Activated CD8-positive, alpha-beta memory T cell treated with anti-CD3 and anti-CD28 coated beads for 1 hour (primary cell): Measurements from ENCODE around the gene NUF2.
"Not testable (repeated sequence)": the region's sequence is repeated elsewhere in the genome, so short reads cannot be mapped to it uniquely, and the experiment has no call there.

Source experiments
- DNase-seq, 2 donors: peaks; one replicate each; pipeline ENCODE4 v3.0.0-alpha.2; 2020; ENCODE audit warnings: low read depth in 1 of 2; ENCODE audit errors: extremely low read depth in 1 of 2

NUF2 gene

DNA sequence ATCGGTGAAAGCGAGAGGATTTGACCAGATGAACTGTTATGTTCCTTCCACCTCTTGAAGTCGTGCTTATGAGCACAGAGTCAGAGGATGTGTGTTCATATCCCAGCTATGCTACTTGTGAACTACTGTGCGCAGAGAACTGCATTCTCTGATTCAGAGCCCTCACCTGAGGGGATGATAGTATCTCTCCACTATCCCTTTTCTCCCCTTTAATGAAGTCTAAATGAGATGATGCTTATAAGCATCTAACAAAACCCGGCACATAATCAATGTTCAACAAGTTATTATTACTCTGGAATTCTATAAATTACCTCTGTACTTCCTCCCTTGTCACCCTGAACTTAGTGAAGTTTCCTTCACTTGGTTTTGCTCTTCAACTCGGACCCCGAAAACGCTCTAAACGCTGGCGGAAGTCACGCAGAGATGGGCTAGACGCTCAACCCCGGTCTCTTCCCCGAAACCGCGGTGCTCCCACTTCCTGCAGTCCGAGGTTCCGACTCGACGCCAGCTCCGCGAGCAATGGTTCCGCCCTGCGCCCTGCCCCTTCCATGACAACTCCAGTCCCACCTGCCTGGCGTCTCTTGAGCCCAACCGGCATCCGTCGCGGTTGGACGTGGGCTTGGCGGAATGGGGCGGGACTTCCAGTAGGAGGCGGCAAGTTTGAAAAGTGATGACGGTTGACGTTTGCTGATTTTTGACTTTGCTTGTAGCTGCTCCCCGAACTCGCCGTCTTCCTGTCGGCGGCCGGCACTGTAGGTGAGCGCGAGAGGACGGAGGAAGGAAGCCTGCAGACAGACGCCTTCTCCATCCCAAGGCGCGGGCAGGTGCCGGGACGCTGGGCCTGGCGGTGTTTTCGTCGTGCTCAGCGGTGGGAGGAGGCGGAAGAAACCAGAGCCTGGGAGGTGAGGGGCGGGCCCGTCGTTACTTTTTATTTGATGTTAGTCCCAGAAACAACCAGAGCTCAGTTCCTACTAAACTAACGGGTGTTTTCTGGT is at the start of gene NUF2:
Gene NUF2, plus strand, starts transcription at position 644 of the 995 bp plus-strand sequence. CDS start 4,098 bp downstream, outside the sequence.
- peak; percentile 88 to 95 for DNase-seq

DNA sequence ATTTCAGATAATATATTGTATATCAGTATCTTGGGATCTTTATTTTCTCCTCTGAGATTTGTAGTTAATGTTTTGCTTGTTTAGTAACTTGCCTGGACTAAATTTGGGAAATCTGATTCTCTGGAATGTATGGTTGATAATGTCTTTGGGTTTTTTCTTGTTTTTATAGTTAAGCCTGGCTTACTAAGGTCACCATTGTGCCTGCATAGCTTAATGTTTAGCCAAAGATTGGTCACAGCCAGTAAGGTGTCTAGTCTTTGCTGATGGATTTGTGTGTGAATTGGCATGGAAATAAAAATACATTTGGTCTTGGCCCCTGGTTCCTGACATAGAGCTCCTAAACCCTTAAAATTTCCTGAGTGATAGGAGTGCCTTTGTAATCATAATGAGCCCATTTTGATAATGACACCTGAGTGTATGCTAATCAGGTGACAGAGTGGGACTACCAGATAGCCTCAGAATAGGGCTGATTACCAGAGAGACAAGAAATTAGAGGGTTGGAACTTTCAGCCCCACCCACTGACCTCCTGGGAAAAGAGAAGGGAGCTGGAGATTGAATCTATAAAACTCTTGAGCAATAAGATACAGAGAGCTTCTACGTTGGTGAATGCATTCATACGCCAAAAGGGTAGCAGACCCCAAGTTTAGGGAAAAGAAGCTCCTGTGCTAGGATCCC is 47.9 kb upstream of the NUF2 start:
- no peak for DNase-seq

DNA sequence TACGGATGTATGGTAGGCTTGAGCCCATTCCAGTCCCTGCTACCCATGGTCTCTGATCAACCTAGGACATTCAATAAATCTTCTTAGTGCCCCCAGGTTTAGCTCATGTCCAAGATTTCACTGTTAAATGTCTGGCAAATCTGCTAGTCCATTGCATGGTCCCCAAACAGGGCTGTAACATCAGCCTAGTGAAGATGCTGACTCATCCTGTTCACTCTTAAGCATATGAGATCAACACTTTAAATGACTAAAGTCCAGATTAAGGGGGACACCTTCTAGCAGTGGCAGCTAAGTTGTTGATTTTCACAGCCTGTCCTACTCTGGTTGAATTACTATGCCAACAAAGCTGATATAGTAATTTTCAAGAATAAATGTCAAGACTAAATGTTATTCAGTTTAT is 46.5 kb upstream of the NUF2 start:
- no peak for DNase-seq

DNA sequence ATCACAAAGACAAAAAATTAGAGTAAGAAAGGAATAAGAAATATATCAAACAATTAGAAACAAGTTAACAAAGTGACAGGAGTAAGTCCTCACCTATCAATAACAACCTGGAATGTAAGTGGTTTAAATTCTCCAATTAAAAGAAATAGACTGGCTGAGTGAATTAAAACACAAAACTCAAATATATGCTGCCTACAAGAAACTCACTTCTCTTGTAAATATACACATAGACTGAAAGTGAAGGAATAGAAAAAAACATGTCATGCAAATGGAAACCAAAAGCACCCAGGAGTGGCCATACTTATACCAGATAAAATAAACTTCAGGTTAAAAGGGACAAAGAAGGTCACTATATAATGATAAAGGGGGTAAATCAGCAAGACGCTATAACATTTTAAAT is 43.2 kb upstream of the NUF2 start:
- no peak for DNase-seq

DNA sequence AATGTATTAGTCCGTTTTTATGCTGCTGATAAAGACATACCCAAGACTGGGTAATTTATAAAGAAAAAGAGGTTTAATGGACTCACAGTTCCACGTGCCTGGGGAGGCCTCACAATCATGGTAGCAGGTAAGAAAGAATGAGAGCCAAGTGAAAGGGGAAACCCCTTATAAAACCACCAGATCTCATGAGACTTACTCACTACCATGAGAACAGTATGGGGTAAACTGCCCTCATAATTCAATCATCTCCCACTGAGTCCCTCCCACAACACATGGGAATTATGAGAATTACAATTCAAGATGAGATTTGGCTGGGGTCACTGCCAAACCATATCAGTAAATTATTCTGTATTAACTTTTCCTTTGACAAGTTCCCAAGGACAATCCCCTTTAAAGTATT is 36.9 kb upstream of the NUF2 start:
- DNase-seq = not testable (repeated sequence)

DNA sequence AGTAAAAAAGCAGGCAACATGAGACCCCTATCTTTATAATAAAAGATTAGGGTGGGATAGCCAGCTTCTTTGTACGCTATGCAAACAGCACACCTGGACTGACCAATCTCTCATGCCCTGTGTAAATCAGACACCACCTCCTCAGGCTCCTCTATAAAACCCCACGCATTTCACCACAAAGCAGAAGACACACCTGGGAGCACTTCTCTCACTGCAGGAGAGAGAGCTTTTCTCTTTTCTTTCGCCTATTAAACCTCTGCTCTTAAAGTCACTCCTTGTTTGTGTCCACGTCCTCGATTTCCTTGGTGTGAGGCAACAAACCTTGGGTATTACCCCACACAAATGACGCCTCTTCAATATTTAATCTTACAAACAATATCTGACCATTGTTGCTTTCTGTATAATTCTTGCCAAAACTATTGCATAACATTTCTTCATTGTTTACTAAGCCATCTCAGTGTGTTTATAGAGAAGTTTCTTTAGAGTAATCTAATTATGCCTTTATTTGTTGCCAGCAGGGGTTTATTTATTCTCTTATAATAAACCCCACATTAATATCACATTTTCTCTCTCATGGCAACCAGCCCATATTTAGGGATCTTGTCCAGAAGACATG is 31.6 kb upstream of the NUF2 start:
- no peak for DNase-seq

DNA sequence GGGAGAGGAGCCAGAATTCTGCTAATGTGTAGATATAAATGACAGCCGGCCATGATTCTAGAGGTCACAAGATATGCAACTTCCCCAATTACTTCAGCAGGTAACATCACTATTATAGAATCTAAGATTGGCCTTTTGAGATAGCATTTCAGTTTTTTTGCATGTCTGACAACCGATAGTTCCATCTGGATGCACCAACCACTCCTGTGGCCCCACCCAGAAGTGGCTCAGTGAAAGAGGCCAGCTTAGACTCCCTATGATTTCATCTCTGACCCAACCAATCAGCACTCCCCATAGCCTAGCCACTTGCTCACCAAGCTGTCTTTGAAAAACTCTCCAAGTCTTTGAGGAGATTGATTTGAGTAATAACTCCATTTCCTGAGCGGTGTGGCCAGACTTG is 30.3 kb upstream of the NUF2 start:
- DNase-seq = no peak

DNA sequence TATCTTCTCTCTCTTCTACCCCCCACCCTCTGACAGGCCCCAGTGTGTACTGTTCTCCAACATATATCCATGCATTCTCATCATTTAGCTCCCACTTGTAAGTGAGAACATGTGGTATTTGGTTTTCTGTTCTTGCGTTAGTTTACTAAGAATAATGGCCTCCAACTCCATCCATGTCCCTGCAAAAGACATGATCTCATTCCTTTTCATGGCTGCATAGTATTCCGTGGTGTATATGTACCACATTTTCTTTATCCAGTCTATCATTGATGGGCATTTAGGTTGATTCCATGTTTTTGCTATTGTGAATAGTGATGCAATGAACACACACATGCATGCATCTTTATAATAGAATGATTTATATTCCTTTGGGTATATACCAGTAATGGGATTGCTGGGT is 29.6 kb upstream of the NUF2 start:
- not testable (repeated sequence) for DNase-seq

DNA sequence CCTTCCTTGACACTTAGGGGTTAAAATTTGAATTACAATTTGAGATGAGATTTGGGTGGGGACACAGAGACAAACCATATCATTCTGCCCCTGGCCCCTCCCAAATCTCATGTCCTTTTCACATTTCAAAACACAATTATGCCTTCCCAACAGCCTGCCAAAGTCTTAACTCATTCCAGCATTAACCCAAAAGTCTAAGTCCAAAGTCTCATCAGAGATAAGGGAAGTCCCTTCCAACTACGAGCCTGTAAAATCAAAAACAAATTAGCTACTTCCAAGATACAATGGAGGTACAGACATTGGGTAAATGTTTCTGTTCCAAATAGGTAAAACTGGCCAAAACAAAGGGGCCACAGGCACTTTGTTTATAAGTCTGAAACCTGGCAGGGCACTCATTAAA is 28.3 kb upstream of the NUF2 start:
- not testable (repeated sequence) for DNase-seq

DNA sequence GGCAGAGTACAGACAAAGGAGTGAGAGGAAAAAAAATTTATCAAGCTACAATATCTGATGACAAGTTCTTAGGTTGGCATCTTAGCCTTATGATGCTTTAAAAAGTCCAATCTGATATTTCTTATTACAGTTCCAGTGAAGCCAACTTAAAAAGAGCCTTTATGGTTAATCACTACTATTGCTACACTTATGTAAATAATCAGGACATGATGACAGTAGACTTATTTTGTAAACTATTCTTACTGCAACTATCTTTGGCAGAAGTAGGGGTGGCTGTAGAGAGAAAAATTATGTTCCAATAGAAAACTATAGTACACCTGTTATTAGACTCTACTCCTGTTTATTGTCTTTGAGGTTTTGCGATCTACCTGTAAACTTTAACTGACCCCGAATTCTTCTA is 25.8 kb upstream of the NUF2 start:
- DNase-seq = no peak

DNA sequence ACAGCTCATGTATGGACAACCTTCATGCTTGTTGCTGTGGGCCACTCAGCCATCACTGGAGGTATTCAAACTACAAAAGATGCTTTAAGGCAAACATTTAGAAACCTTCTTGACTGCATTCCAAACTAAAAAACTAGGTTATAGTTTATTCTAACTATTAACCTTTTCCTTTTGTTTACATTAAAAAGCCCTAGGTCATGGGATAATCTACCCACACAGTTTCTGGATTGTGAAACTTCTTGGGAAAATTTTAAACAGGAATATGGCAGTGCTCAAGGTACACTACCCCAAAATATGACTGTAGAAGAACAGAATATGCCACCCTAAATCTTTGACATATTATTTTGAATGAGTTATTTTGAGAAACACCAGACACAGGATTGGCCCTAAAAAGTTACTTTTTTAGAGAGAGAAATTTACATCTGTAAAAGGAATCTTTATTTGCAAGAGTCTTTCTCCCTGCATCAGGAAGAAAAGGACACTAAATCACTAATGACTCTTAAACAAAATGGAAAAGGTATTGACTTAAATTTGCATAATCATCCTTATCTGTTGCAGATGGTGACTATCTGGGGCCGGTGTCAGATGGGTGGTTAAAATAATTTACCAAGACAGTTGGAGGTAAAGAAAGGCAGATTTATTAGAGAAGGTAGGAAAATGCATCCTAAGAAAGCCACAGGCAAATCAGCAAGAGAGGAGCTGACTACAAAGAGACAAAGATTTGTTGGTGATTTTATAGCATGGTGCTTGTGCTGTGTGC is 25.1 kb upstream of the NUF2 start:
- DNase-seq = no peak

DNA sequence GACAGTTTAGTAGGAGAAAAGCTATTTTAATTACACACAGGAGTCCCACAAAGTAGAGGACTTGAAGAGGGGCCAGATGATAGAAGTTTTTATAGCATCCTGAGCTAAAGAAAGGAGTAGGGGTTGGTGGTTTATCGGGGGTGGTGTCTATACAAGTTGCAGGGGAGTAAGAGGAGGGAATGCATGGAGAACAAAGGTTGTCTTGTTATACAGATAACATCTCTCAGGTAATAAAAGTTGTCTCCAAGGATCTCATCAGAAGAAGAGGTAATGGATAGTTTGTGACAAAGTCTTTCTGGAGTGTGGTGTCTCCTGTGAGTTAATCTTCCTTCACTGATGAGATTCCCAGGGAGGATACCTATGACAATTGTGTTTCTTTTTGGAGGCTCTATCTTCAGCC is 23.4 kb upstream of the NUF2 start:
- DNase-seq = no peak

DNA sequence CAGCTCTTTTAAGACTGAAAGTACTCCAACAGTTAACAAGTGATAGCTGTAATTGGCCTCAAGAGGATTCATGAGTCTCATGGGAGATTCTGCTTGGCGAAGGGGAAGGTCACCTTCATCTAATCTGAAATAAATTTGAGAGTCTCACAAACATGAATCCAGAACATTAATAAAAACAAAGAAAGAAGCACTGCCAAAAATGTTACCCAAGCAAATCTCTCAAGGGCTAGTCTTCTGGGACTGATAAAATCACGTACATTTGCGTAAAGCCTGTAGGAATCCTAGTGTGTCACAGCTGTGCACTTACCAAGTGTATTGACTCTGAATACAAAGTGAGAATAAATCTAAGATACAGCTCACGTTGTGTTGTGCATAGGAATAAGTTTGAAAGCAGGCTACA is 21.2 kb upstream of the NUF2 start:
- no peak for DNase-seq

DNA sequence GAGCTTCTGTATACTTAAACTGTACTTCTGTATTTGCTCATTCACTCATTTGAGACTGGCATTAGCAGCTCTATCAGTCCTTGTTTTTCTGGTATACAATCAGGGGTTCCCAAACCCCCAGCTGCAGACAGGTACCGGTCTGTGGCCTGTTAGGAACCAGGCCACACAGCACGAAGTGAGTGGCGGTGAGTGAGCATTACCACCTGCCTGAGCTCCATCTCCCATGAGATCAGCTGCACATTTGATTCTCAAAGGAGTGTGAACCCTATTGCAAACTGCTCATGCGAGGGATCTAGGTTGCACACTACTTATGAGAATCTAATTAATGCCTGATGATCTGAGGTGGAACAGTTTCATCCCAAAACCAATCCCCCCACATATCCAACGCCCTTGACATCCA is 18.2 kb upstream of the NUF2 start:
- DNase-seq = no peak

DNA sequence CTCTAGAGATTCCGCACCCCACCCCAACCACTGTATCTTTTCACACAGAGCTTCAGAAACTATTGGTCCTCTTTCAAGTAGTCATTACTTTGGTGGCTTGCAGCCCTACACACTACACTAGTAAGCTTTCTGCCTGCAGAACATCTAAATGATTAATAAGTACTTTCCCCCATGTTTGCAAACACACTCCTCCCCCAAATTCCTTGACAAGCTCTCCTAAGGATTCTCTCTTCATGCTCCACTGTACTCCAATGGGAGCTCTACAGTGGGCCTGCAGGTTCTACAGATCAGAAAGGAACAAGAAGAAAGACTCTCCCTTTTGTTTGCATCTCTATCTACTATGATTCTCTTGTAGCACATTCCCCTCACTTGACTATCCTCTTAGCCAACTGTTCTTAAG is 16.3 kb upstream of the NUF2 start:
- DNase-seq = no peak

DNA sequence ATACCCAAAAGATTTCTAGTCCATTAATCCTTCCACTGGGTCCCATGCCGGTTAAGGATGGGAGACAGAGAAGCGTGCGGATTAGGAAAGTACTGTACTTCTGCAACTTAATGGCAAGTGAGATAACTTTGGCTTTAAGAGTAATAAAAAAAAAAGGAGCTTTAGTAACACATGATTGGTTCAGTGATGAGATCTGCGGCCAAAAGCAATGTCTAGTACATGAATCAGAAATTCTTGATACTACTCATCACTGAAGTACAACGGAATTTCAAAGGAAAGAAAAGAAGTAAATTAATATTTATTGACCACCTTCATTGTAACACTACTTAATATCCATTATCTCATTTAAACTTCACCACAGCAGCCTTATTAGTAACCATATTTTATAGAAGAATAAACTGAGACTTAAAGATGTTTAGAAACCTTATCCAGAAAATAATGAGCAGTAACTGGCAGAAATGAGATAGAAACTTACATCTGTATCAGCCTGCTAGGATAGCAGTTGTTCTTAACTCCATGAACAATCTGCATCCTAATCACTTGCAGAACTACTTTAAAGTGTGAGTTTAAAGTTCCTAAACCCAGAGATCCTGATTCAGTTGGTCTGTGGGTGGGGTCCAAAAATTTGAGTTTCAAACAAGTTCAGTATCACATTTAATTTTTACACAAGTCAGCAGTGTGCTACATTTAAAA is 14.1 kb upstream of the NUF2 start:
- DNase-seq = no peak

DNA sequence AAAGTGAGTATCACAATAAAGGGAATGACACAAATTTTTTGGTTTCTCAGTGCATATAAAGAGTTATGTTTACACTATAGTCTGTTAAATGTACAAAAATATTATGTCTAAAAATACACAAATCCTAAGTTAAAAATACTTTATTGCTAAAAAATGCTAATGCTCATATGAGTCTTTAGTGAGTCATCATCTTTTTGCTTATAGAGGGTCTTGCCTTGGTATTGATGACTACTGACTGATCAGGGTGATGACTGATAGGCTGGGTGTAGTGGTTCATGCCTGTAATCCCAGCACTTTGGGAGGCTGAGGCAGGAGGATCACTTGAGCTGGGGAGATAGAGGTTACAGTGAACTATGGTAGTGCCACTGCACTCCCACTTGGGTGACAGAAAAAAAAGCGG is 12.9 kb upstream of the NUF2 start:
- no peak for DNase-seq

DNA sequence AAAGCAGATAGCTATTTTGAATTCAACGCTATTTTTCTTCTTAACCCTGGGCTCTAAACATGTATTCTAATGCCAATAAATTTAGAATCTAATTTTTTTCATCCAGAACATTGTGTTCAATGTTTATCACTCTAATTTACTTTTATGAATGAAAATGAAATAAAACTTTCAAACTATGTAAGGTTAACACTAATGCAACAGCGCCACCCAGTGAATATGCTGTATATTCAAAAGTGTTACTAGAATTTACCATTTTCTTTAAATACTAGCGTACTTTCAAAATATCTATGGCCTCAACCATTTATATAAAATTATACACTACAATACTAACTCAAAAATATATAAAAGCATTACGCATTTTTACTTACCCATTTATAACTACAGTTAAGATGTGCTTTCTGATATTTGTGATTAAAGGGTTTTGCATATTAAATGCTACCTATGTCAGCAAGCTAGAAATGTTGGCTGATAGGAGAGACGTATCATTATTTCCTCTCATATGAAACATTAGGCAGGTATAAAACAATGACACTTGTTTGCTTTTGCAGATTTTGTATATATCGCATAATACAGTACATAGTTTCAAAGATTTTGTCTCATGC is 5.9 kb upstream of the NUF2 start:
- peak in 1 of 2 donors; percentile 20 for DNase-seq

DNA sequence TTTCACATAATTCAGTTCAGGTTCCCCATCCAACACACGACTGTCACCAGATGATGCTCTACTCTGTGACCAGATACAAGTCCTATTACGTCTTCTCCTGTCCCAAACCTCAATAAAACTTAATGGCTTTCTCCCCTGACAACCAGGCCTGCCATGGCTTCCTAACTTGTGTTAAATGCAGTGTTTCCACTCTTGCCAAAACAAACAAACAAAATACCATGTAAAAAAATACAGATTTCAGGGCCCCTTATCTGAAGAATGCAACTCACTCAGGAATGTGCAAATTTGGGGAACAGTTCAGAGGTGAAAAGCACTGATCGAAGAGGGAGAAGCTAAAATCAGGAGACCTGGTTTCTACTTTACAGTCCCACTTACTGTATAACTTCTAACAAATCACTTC is 863 bp upstream of the NUF2 start:
- no peak for DNase-seq

DNA sequence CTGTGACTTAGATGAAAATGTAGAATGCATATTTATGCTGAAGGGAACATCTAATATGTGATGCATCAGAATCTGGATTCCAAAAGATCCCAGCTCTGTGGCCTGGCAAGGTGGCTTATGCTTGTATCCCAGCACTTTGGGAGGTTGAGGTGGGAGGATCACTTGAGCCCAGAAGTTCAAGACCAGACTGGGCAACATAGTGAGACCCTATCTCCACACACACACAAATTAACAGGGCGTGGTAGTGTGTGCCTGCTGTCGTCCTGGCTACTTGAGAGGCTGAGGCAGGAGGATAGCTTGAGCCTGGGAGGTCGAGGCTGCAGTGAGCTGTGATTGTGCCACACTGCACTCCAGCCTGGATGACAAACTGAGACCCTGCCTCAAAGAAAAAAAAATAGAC is 1.6 kb downstream of the NUF2 start:
- DNase-seq = not testable (repeated sequence)
